Smooth muscle cell of the umbilical artery (primary cell): ENCODE results near the gene SPATS1. TPM values are rescaled to one million over a fixed set of nuclear protein-coding genes. Genes with fewer than 3 reads are reported as not detected.

Experiments used
- total RNA-seq: library from RNA; depleted of rRNA; stranded (reverse); fragments of >200 nt; gene quantifications from 2 replicates; pipeline ENCODE4 v1.2.3, GENCODE V29; 2014

Gene SPATS1
- total RNA-seq: not detected in 2 replicates

GRCh38 chr6:44342489-44342888, at the start of gene SPATS1:
TSS of gene SPATS1 (plus strand) at chr6:44342650. CDS start at chr6:44343096, 446 bp downstream.

GRCh38 chr6:44312901-44313788, 29.3 kb upstream of the SPATS1 start, which contains the start of gene AARS2:
TSS of gene AARS2 (minus strand) at chr6:44313347. CDS start at chr6:44313323, 24 bp downstream.

GRCh38 chr6:44387346-44388134, 45.1 kb downstream of the SPATS1 start, which contains the start of gene CDC5L:
TSS of gene CDC5L (plus strand) at chr6:44387706. CDS start at chr6:44387824, 118 bp downstream.

Other genes with a start within 250 kb of the SPATS1 start
- gene MRPL14, start 215.2 kb upstream of the SPATS1 start, total RNA-seq: 28.6 and 48.4 TPM in 2 replicates
- gene TMEM63B, start 215.1 kb upstream of the SPATS1 start, total RNA-seq: 25.5 and 56.4 TPM in 2 replicates
- gene CAPN11, start 183.8 kb upstream of the SPATS1 start, total RNA-seq: not detected in 2 replicates
- gene MYMX, start 125.7 kb upstream of the SPATS1 start, total RNA-seq: not detected in 2 replicates
- gene SLC29A1, start 119.1 kb upstream of the SPATS1 start, total RNA-seq: 1.8 and 11.9 TPM in 2 replicates
- 599 and 807 TPM in 2 replicates for gene HSP90AB1, start 95.5 kb upstream of the SPATS1 start, total RNA-seq
- 105 and 143 TPM in 2 replicates for gene SLC35B2, start 85.1 kb upstream of the SPATS1 start, total RNA-seq
- gene NFKBIE, start 77.1 kb upstream of the SPATS1 start, total RNA-seq: 5.6 and 6.1 TPM in 2 replicates
- 0.05 TPM in 1 of 2 replicates, not detected in the other for gene TMEM151B, start 72.2 kb upstream of the SPATS1 start, total RNA-seq
- 16.3 and 23.6 TPM in 2 replicates for gene AARS2, start 29.3 kb upstream of the SPATS1 start, total RNA-seq
- 18.7 and 23.6 TPM in 2 replicates for gene CDC5L, start 45.1 kb downstream of the SPATS1 start, total RNA-seq